Activated naive CD4-positive, alpha-beta T cell treated with Interleukin-2 at 50 U/mL for 16 hours (primary cell): Measurements from ENCODE around the gene PGBD1.
A peak's percentile ranks its signal among the peaks of the same experiment; 100 is the strongest.

ENCODE experiments used
- DNase-seq: peaks from one replicate; pipeline ENCODE4 v3.0.0-alpha.2; 2020

PGBD1 gene, protein sequence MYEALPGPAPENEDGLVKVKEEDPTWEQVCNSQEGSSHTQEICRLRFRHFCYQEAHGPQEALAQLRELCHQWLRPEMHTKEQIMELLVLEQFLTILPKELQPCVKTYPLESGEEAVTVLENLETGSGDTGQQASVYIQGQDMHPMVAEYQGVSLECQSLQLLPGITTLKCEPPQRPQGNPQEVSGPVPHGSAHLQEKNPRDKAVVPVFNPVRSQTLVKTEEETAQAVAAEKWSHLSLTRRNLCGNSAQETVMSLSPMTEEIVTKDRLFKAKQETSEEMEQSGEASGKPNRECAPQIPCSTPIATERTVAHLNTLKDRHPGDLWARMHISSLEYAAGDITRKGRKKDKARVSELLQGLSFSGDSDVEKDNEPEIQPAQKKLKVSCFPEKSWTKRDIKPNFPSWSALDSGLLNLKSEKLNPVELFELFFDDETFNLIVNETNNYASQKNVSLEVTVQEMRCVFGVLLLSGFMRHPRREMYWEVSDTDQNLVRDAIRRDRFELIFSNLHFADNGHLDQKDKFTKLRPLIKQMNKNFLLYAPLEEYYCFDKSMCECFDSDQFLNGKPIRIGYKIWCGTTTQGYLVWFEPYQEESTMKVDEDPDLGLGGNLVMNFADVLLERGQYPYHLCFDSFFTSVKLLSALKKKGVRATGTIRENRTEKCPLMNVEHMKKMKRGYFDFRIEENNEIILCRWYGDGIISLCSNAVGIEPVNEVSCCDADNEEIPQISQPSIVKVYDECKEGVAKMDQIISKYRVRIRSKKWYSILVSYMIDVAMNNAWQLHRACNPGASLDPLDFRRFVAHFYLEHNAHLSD

DNA sequence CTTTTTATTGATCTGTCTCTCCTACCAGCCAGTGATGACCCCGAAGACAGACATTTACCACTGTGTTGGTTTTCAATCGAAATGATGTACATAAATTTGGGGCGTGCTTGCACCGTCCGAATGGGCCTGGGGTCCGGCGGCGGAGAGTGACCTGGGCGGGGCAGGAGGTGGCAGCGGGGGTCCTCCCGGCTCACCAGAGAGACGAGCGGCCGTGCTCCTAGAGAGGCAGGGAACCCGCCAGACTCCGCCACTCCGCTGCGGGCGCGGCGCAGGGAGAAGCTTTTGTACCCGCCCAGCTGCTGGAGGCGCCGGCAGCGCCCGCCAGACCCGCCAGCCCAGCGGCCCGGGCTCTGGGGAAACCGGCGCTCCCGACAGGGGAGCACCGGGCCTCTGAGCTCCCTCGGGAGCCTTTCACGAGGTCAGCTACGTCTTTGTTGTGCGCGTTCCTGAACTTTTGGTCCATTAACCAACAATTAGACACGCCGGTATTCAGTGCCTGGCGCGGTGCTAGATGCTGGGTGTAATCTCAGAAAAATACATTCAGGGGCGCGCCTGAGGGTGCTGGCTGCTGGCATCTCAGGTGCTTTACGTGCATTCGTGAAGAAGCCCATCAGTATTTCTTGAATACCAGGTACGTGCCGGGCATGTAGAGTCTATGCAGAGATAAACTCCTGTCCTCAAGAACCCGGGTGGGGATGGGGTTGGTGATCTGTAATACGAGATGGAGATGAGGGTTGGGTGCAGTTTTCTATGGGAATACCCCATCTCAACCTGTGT, at the start of gene PGBD1:
Gene PGBD1 (plus strand): TSS at position 285 of the 777 bp plus-strand sequence. CDS start 2,242 bp downstream, outside the sequence.
- peak; percentile 49 for DNase-seq

- DNase-seq: no peak
Observed at GRCh38 chr6:28232785-28233184, 48.6 kb upstream of the PGBD1 start.

GRCh38 chr6:28235912-28236452, 45.4 kb upstream of the PGBD1 start:
- no peak for DNase-seq

DNA sequence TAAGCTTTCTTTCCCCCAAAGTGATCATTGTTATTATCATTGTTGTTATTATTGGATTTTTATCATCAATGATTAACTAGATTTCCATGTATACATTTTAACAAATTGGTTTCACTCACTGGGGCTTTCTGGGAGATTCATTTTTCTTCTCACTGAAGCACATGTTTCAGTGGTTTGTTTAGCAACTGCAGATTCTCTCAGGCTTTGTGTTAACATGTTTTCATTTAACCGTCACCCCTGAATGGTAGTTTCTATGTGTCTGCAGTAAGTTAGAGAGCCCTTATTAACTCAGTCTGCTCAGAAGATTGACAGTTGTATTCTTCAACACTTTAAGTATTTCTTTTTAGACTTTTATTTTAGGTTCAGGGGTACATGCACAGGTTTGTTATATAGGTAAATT, 41.7 kb upstream of the PGBD1 start:
- DNase-seq: no peak

GRCh38 chr6:28240471-28240870, 40.9 kb upstream of the PGBD1 start:
- no peak for DNase-seq

DNA sequence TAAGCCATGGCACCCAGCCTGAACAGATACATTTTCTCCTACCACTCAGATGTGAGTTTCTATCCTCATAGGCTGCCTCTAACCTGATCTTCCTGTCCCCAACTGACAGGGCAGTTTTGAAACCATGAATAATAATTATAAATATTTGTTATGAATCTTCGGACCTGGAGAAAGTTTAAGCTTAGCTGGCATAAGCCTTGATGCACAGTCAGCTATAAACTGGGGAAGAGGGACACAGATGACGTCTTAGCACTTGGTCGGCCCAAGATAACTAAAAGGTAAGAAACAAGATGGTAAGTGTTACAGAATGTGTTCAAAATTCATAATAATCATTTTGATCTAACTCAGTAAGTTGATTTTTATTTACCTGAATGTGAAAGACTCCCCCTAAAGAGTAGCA, 37.4 kb upstream of the PGBD1 start:
- no peak for DNase-seq

GRCh38 chr6:28245206-28245941, 36.0 kb upstream of the PGBD1 start:
- no peak for DNase-seq

GRCh38 chr6:28248916-28249315, 32.5 kb upstream of the PGBD1 start:
- no peak for DNase-seq

DNA sequence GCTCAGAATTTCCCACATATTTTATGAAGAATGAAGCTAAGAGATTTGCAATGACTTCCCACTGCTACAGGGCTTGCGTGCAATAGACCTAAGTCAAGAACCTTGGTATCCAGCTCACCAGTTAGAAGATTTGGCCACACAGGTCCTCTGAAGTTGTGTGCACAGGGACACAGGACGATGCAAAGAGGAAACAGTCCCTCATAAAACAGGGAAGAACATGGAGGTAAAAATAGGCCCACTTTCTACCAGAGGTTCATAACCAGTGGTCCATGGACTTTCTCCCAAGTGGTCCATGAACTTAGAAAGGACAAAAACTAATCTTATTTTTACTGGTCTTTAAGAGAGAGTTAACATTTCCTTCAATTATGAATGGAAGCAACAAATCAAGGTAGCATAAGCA, 30.6 kb upstream of the PGBD1 start:
- DNase-seq: no peak

DNA sequence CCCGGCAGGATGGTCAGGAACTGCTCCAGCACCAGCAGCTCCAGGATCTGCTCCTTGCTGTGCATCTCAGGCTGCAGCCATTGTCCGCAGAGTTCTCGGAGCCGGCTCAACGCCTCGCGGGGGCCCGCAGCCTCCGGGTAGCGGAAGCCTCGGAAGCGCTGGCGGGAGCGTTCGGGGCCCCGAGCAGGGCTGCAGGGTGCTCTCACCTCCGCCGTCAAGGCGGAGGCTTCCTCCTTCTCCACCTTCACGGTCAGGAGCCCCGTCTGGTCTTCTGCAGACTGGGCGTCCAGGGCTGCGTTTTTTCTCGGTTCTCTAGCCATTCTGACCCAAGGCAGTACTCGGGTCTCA, 29.7 kb upstream of the PGBD1 start:
- peak; percentile 37 for DNase-seq

DNA sequence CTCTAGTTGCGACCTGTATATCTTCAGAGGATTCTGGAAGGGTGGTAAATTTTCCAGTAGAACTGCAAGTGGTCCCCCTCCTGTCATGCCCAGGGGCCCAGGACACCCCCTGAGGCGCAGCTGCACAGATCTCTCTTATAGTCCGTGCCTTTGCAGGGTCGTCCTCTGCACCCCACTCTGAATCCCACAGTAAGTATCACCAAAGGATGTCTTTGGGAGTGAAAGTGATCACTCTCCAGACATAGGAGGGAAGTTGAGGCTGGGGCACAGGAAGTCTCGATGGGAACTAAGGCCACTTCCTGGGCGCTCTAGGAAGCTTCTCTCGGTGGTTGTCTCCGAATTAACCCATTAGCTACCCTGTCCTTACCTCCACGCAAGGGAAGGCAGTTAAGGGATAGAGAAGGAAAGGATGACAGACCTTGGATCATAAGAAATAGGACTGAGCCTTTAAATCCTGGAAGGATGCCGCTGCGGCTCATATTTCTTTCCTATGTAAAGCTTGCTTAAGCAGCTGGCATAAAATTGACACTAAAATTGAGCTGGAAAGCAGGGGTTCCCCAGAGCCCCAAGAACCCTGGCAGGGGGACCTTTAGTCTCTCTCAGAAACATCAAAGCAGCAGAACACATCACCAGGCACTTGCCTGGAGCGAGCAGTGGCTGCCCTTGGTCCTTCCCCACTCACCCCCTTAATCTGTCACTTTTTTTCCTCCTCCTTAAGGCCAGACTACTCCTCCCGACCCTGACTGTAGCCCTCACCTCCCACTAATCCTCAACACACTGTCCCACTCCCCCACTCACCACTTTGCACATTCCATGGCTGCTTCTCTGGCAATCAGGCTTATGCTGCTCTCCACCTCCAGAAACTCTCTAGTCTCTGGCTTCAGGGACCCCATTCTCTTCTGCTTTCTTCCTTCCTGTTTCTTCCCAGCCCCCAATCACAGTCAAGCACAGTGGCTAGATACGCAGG, 29.1 kb upstream of the PGBD1 start, which contains the start of gene ZKSCAN4:
Gene ZKSCAN4 (minus strand): TSS at position 261 of the 967 bp plus-strand sequence. CDS start 289 bp downstream, outside the sequence.
- DNase-seq: peak; percentile 83

- DNase-seq: no peak
Observed at GRCh38 chr6:28254121-28254519, 27.3 kb upstream of the PGBD1 start.

DNA sequence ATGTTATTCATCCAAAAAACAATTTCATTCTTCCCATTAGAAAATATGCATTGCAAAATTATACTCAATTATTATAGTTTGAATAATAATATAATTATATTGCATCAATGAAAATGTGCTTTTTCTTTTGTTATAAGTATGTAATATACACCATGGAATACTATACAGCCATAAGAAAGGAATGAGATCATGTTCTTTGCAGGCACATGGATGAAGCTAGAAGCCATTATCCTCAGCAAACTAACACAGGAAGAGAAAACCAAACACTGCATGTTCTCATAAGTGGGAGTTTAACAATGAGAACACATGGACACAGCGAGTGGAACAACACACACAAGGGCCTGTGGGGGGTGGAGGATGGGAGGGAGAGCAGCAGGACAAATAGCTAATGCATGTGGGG, 24.3 kb upstream of the PGBD1 start:
- DNase-seq: no peak

DNA sequence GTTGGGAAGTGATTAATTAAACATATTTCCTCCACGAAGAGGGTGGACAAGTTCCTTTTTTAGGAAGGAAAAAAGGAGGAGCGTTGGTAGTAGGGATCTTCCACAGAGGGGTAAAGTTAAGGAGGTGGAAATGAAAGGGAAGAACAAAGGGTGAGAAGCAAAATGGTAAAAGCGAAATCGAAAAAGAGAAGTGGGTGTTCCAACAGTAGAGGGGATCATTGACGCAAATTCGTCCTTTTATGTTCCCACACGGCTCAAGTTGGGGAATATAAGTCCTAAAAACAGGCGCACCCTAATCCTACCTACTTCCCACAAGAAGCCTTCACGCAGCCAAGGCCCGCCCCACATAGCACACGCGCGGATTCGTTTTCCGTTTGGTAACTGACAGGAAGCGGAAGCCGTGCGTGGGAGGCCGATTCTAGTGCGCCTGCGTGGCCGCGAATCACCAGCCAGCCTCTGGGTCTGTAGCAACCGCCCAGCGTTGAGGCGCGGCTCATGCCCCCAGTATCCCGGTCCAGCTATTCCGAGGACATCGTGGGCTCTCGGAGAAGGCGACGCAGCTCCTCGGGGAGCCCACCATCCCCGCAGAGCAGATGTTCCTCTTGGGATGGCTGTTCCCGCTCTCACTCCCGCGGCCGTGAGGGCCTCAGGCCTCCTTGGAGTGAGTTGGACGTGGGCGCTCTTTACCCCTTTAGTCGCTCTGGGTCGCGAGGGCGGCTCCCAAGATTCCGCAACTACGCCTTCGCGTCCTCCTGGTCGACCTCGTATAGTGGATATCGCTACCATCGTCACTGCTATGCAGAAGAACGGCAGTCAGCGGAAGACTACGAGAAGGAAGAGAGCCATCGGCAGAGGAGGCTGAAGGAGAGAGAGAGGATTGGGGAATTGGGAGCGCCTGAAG, 22.2 kb upstream of the PGBD1 start, which contains the start of gene NKAPL:
Gene NKAPL (plus strand): TSS at position 421 of the 901 bp plus-strand sequence. CDS start 75 bp downstream, at position 496.
- DNase-seq: peak; percentile 55

GRCh38 chr6:28263922-28264321, 17.4 kb upstream of the PGBD1 start:
- DNase-seq: no peak

DNA sequence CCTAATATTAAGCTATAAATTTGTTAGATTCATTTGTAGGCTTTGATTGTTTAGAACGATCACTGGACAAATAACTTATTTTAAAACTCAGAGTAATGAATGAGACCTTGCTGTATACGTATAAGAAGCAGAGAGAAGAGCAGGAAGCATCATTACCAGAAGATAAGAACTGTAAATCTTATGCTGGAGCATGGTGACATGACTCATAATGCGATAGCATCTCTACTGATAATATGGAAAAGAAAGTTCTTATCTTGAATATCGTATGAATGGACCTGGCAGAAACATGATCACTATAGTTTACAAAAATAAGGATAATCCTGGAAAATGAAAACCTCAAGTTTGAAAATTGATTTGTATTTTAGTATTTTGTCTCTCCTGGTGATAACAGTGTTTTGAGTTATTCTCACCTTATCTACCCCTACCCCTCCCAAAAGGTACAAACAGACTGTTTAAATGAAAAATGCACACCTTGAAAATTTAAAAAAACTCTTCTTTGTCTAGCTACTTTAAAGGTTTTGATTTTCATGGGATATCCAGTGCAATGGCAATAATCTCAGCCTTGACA, 16.5 kb upstream of the PGBD1 start:
- no peak for DNase-seq

DNA sequence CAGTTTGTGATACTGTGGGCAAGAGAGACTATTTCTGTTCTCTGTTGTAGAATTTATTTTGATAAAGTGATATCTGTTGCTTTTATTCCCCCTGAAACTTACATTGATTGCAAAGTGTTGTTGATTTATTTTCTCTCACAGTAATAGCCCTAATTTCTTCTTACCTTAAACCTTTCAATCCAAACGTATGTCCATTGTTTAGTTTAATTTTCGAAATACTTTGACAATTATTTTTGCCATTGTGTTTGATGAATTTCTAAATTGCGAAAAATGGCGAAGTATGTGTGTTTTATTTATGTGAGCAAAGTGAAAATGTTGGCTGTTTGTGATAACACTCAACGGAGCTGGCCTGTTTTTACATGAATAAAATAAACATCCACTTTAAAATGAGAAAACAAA, 14.8 kb upstream of the PGBD1 start:
- DNase-seq: no peak

GRCh38 chr6:28266962-28267694, 14.2 kb upstream of the PGBD1 start, which contains the start of gene ZSCAN26:
TSS of gene ZSCAN26 (plus strand) at chr6:28267143. CDS start at chr6:28271920, 4,777 bp downstream.
- DNase-seq: peak; percentile 91

DNA sequence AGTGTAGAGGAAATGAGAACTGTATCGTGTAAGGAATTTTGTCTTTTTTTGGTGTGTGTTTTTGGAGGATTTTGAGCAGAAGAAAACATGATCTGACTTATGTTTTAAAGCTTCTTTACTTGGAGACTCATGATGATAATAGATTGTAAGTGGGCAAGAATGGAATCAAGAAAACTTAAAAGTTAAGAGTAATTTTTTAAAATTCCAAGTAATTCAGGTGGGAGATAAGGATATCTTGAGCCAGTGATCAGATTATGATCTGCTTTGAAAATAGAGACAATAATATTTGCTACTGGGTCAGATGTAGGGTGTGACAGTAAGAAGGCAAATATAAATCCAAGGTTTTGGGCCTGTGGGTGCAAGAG, 13.7 kb upstream of the PGBD1 start:
- no peak for DNase-seq
